ENCODE results near the gene TRAPPC4. TPM values are rescaled to one million over a fixed set of nuclear protein-coding genes. Genes with fewer than 3 reads are reported as not detected.
"Not testable (repeated sequence)": the region's sequence is repeated elsewhere in the genome, so short reads cannot be mapped to it uniquely, and the experiment has no call there.

Gene TRAPPC4
- total RNA-seq, 1 donor from 2014 or later = 32.7 TPM

DNA sequence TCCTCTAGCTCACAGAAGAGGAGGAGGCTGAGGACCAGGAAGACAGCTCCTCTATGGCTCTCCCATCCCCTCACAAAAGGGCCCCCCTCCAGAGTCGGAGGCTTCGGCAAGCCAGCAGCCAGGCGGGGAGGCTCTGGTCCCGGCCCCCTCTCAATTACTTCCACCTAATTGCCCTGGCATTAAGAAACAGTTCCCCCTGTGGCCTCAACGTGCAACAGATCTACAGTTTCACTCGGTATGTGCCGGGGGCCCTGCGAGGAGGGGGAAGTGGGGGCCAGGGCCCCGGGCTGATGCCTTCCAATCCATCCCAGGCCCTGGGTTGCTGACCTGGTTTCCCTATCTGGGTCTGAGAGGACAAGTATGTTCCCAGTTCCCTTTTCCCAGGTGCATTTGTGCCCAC, 39.1 kb upstream of the TRAPPC4 start:
- intact Hi-C loops (cut with micrococcal nuclease) = no loop called here
- Histone ChIP-seq H3K4me1 (peaks cover 8% of the 10 kb centered on the region), H3K27ac (replicated peaks) (no peak overlapping the region), H3K36me3 (no peaks in the 10 kb centered on the region), H3K9me3 (replicated peaks) (no peaks in the 10 kb centered on the region), H3K27me3 (ENCODE audit: low read depth) (no peaks in the 10 kb centered on the region), H3K4me3 (no peak overlapping the region)
- DNase-seq = no peak
- TF ChIP-seq, protein P1, sequence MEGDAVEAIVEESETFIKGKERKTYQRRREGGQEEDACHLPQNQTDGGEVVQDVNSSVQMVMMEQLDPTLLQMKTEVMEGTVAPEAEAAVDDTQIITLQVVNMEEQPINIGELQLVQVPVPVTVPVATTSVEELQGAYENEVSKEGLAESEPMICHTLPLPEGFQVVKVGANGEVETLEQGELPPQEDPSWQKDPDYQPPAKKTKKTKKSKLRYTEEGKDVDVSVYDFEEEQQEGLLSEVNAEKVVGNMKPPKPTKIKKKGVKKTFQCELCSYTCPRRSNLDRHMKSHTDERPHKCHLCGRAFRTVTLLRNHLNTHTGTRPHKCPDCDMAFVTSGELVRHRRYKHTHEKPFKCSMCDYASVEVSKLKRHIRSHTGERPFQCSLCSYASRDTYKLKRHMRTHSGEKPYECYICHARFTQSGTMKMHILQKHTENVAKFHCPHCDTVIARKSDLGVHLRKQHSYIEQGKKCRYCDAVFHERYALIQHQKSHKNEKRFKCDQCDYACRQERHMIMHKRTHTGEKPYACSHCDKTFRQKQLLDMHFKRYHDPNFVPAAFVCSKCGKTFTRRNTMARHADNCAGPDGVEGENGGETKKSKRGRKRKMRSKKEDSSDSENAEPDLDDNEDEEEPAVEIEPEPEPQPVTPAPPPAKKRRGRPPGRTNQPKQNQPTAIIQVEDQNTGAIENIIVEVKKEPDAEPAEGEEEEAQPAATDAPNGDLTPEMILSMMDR (IDR thresholded peaks at IDR 0.05; ENCODE audit: borderline replicate concordance) = no peak

DNA sequence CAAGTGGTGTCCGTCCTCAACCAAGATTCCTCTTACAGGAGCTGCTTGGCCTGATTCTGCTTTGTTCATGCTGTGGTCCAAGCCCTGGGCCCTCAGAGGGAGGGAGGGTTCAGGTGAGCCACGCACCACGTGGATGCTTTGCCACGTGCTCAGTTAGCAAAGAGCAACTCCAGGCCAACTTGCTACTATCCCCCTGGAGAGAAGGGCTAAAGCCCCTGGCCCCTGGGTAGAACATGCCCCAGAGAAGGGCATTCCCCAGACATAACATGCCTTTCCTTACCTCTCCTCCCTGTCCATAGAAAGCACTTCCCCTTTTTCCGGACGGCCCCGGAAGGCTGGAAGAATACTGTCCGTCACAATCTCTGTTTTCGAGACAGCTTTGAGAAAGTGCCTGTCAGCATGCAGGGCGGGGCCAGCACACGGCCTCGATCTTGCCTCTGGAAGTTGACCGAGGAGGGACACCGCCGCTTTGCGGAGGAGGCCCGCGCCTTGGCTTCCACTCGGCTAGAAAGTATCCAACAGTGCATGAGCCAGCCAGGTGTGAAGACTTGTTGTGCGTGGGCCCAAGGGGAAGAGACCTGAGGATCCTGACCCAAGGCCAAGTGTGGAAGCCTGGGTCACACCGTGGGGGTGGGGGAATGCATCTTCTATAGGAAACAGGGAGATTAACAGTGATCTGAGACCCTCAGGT, 38.2 kb upstream of the TRAPPC4 start:
- Histone ChIP-seq H3K9me3 (replicated peaks) (no peaks in the 10 kb centered on the region), H3K27me3 (ENCODE audit: low read depth) (no peaks in the 10 kb centered on the region), H3K4me1 (peaks cover 8% of the 10 kb centered on the region), H3K4me3 (peak overlapping the region; percentile 40), H3K27ac (replicated peaks) (no peak overlapping the region), H3K36me3 (no peaks in the 10 kb centered on the region)
- intact Hi-C loops (cut with micrococcal nuclease) = no loop called here
- peak; percentile 31 for DNase-seq
- TF ChIP-seq, protein P1 (IDR thresholded peaks at IDR 0.05; ENCODE audit: borderline replicate concordance) = no peak

DNA sequence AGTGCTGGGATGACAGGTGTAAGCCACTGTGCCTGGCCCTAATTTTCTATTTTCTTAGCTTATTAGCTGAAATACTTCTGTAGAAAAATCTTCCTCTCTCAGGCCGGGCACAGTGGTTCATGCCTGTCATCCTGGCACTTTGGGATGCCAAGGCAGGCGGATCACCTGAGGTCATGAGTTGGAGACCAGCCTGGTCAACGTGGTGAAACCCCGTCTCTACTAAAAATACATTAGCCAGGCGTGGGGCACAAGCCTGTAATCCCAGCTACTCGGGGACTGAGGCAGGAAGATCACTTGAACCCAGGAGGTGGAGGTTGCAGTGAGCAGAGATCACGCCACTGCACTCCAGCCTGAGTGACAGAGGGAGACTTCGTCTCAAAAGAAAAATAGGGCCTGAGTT, 34.2 kb upstream of the TRAPPC4 start:
- DNase-seq; H3K4me3 ChIP-seq; intact Hi-C loops (cut with micrococcal nuclease); H3K27ac ChIP-seq (replicated peaks); H3K9me3 ChIP-seq (replicated peaks); H3K36me3 ChIP-seq; H3K27me3 ChIP-seq (ENCODE audit: low read depth); H3K4me1 ChIP-seq: not testable (repeated sequence)

DNA sequence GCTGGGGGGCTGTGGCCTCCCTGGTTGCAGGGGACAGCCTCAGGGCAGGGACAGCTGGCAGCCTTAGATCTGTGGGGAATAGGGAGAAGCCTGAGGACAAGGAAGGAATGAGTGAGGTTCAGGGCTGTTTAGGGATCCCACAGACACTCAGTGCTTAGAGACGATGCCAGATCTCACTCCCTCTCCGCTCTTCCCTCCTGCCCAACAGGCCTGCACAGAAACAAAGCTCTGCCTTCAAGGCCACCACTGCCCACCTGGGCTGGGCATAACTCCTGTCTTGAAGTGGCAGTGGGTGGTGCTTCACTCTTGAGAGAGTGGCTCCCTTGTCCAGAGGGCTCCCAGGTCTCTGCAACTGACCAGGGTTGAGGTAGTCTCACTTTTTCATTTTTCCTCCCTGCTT, 33.7 kb upstream of the TRAPPC4 start:
- Histone ChIP-seq H3K4me3 (no peak overlapping the region), H3K9me3 (replicated peaks) (no peaks in the 10 kb centered on the region), H3K36me3 (no peaks in the 10 kb centered on the region), H3K27me3 (ENCODE audit: low read depth) (no peaks in the 10 kb centered on the region), H3K27ac (replicated peaks) (no peak overlapping the region), H3K4me1 (peaks cover 8% of the 10 kb centered on the region)
- TF ChIP-seq, protein P1 (IDR thresholded peaks at IDR 0.05; ENCODE audit: borderline replicate concordance) = no peak
- intact Hi-C loops (cut with micrococcal nuclease) = no loop called here
- DNase-seq = no peak

DNA sequence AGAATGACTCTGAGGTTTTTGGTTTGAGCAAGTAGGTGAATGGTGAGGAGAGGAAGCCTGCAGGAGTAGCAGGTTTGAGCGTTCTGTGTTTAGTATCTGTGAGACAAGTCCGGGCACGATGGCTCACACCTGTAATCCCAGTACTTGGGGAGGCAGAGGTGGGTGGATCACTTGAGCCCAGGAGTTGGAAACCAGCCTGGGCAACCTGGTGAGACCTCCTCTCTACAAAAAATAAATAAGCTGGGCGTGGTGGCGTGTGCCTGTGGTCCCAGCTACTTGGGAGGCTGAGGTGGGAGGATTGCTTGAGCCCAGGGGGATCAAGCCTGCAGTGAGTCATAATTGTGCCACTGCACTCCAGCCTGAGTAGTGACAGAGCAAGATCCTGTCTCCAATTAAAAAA, 30.3 kb upstream of the TRAPPC4 start:
- H3K36me3 ChIP-seq = no peaks in the 10 kb centered on the region
- H3K27ac ChIP-seq (replicated peaks) = no peak overlapping the region
- TF ChIP-seq, protein P1 (IDR thresholded peaks at IDR 0.05; ENCODE audit: borderline replicate concordance) = no peak
- intact Hi-C loops (cut with micrococcal nuclease) = no loop called here
- no peak for DNase-seq
- no peaks in the 10 kb centered on the region for H3K9me3 ChIP-seq (replicated peaks)
- no peaks in the 10 kb centered on the region for H3K27me3 ChIP-seq (ENCODE audit: low read depth)
- no peak overlapping the region for H3K4me3 ChIP-seq
- H3K4me1 ChIP-seq = no peaks in the 10 kb centered on the region

DNA sequence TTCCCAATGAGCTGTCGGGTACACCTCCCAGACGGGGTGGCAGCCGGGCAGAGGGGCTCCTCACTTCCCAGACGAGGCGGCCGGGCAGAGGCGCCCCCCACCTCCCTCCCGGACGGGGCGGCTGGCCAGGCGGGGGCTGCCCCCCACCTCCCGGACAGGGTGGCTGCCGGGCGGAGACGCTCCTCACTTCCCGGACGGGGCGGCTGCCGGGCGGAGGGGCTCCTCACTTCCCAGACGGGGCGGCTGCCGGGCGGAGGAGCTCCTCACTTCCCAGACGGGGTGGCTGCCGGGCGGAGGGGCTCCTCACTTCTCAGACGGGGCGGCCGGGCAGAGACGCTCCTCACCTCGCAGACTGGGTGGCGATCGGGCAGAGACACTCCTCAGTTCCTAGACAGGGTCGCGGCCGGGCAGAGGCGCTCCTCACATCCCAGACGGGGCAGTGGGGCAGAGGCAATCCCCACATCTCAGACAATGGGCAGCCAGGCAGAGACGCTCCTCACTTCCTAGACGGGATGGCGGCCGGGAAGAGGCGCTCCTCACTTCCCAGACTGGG, 27.0 kb upstream of the TRAPPC4 start:
- H3K9me3 ChIP-seq (replicated peaks); intact Hi-C loops (cut with micrococcal nuclease); H3K36me3 ChIP-seq; H3K4me3 ChIP-seq; H3K27me3 ChIP-seq (ENCODE audit: low read depth); DNase-seq; H3K27ac ChIP-seq (replicated peaks); H3K4me1 ChIP-seq: not testable (repeated sequence)
